IMR-90 (cell line): ENCODE measurements around the gene FCRLB. TPM values are rescaled to one million over a fixed set of nuclear protein-coding genes. Genes with fewer than 3 reads are reported as not detected.

Source experiments
- ATAC-seq: fragments of 200-7000 bp; cut with Tn5 transposase; 2 replicates; pipeline ENCODE4 v1.9.1; 2020; ENCODE audit warnings: low read depth, mild to moderate bottlenecking, moderate library complexity
- BruUV-seq: library from RNA; stranded (reverse); fragments of 400-500 nt; replicated peaks from 2 replicates; lab custom pipeline; 2021; lab: Mats Ljungman, UMichigan
- CTCF ChIA-PET: fragments of 300-600 bp; formaldehyde crosslinking; extraction: SDS; loops from one replicate; lab custom pipeline; 2021; ENCODE audit warnings: antibody characterized with exemption; lab: Yijun Ruan, JAX
- POLR2A ChIA-PET: fragments of 300-600 bp; sonication (Branson Sonifier 250); formaldehyde crosslinking; loops from one replicate; lab custom pipeline; 2022; ENCODE audit warnings: antibody characterized with exemption; ENCODE audit not compliant: unreplicated experiment; lab: Charles Lee
- DNase-seq: peaks from one replicate; pipeline ENCODE4 v3.0.0; 2013
- H2AFZ ChIP-seq: replicated peaks from 2 replicates; pipeline ENCODE3; 2013; ENCODE audit warnings: low read length, mild to moderate bottlenecking; ENCODE audit not compliant: poor library complexity
- H2AK5ac ChIP-seq: 2 replicates; pipeline ENCODE4 v1.6.1; 2013; ENCODE audit warnings: low read depth, low read length, inconsistent platforms
- H2AK9ac ChIP-seq: replicated peaks from 2 replicates; pipeline ENCODE3; 2013; ENCODE audit warnings: mild to moderate bottlenecking, low read depth, low read length, moderate library complexity; ENCODE audit not compliant: poor library complexity
- H2BK120ac ChIP-seq: 2 replicates; pipeline ENCODE4 v1.6.1; 2013; ENCODE audit warnings: low read depth, low read length, inconsistent platforms
- H2BK15ac ChIP-seq: 3 replicates; pipeline ENCODE4 v1.6.1; 2013; ENCODE audit warnings: low read depth, low read length, inconsistent platforms
- H2BK20ac ChIP-seq: 2 replicates; pipeline ENCODE4 v1.6.1; 2013; ENCODE audit warnings: low read depth, mild to moderate bottlenecking, inconsistent platforms, low read length, moderate library complexity
- H2BK5ac ChIP-seq: 2 replicates; pipeline ENCODE4 v1.6.1; 2013; ENCODE audit warnings: mild to moderate bottlenecking, low read depth, low read length, inconsistent platforms; ENCODE audit not compliant: poor library complexity, severe bottlenecking
- H3K14ac ChIP-seq: replicated peaks from 2 replicates; pipeline ENCODE4 v1.6.1; 2013; ENCODE audit warnings: low read depth, low read length, inconsistent platforms
- H3K18ac ChIP-seq: 2 replicates; pipeline ENCODE4 v1.6.1; 2013; ENCODE audit warnings: low read depth, low read length, control low read depth
- H3K23ac ChIP-seq: 2 replicates; pipeline ENCODE4 v1.6.1; 2013; ENCODE audit warnings: low read depth, low read length, inconsistent platforms
- H3K27ac ChIP-seq: 2 replicates; pipeline ENCODE4 v1.5.1; 2013; ENCODE audit warnings: mild to moderate bottlenecking, control low read depth, low read length; ENCODE audit not compliant: insufficient read depth
- H3K27me3 ChIP-seq: 2 replicates; pipeline ENCODE4 v1.6.1; 2013; ENCODE audit warnings: low read length; ENCODE audit not compliant: control insufficient read depth, insufficient read depth
- H3K36me3 ChIP-seq: 2 replicates; pipeline ENCODE4 v1.6.1; 2013; ENCODE audit warnings: low read length, mixed read lengths; ENCODE audit not compliant: control insufficient read depth, insufficient read depth
- H3K4ac ChIP-seq: 2 replicates; pipeline ENCODE4 v1.6.1; 2013; ENCODE audit warnings: low read depth, low read length, inconsistent platforms
- H3K4me1 ChIP-seq: 2 replicates; pipeline ENCODE4 v1.6.1; 2013; ENCODE audit warnings: low read length, mixed read lengths; ENCODE audit not compliant: control insufficient read depth, insufficient read depth
- H3K4me2 ChIP-seq: 2 replicates; pipeline ENCODE4 v1.6.1; 2013; ENCODE audit warnings: low read depth, mild to moderate bottlenecking, control low read depth, low read length, moderate library complexity
- H3K4me3 ChIP-seq: 2 replicates; pipeline ENCODE4 v1.5.1; 2013; ENCODE audit warnings: low read depth, mild to moderate bottlenecking, control low read depth, low read length, moderate library complexity; ENCODE audit not compliant: insufficient read depth
- H3K56ac ChIP-seq: 2 replicates; pipeline ENCODE4 v1.6.1; 2013; ENCODE audit warnings: low read length, inconsistent platforms; ENCODE audit not compliant: insufficient read depth; ENCODE audit errors: extremely low read depth
- H3K79me1 ChIP-seq, 2 experiments: 2 replicates each; pipeline ENCODE4 v1.6.1; 2013; ENCODE audit warnings: low read length in 2 of 2, inconsistent platforms in 1 of 2, low read depth in 1 of 2
- H3K9ac ChIP-seq: 2 replicates; pipeline ENCODE4 v1.6.1; 2013; ENCODE audit warnings: low read depth, low read length, control low read depth
- H3K9me1 ChIP-seq: 2 replicates; pipeline ENCODE4 v1.6.1; 2013; ENCODE audit warnings: low read length, inconsistent platforms; ENCODE audit not compliant: insufficient read depth
- H3K9me3 ChIP-seq: 2 replicates; pipeline ENCODE4 v1.6.1; 2013; ENCODE audit warnings: low read length; ENCODE audit not compliant: control insufficient read depth, insufficient read depth
- H4K20me1 ChIP-seq: 2 replicates; pipeline ENCODE4 v1.6.1; 2013; ENCODE audit warnings: low read length, inconsistent platforms; ENCODE audit not compliant: insufficient read depth
- H4K5ac ChIP-seq: 2 replicates; pipeline ENCODE4 v1.6.1; 2013; ENCODE audit warnings: mild to moderate bottlenecking, low read depth, low read length, control low read depth
- H4K8ac ChIP-seq, 2 experiments: 2 replicates each; pipeline ENCODE4 v1.6.1; 2013; ENCODE audit warnings: low read depth in 2 of 2, low read length in 2 of 2, control low read depth in 1 of 2, inconsistent platforms in 1 of 2
- H4K91ac ChIP-seq: 2 replicates; pipeline ENCODE4 v1.6.1; 2013; ENCODE audit warnings: low read depth, low read length, inconsistent platforms; ENCODE audit not compliant: insufficient read depth
- CTCF ChIP-seq: conservative IDR thresholded peaks from 2 replicates; pipeline ENCODE4 v1.5.1; 2012; ENCODE audit warnings: mild to moderate bottlenecking, low read depth, low read length, improper control_type of control experiment
- RAD21 ChIP-seq: IDR thresholded peaks from 2 replicates; pipeline ENCODE4 v1.6.1; 2012; ENCODE audit warnings: low read length, improper control_type of control experiment
- RCOR1 ChIP-seq: IDR thresholded peaks from 2 replicates; pipeline ENCODE4 v1.6.1; 2012; ENCODE audit warnings: mild to moderate bottlenecking, low read length, improper control_type of control experiment; ENCODE audit not compliant: insufficient replicate concordance
- SMC3 ChIP-seq: fragments of 150-350 bp; IDR thresholded peaks from 2 replicates; pipeline ENCODE4 v1.6.1; 2016; ENCODE audit warnings: low read depth, mild to moderate bottlenecking, antibody characterized with exemption, low read length, moderate library complexity
- USF2 ChIP-seq: fragments of 150-350 bp; IDR thresholded peaks from 2 replicates; pipeline ENCODE4 v1.6.1; 2017; ENCODE audit warnings: mild to moderate bottlenecking, antibody characterized with exemption, low read length, low read depth
- WGBS, 2 experiments: methylation state at CpG; one replicate each; pipeline versions ENCODE4 v1.1.5 to v1.1.7; 2013; ENCODE audit warnings: missing lambda C conversion rate in 2 of 2; ENCODE audit not compliant: insufficient read length in 1 of 2; ENCODE audit errors: extremely low coverage in 2 of 2; 5-methylcytosine and 5-hydroxymethylcytosine counted together
- dilution Hi-C: fragments of 300-500 bp; cut with HindIII; formaldehyde crosslinking; loops from one replicate; pipeline ENCODE4 v1.14.3; 2018; ENCODE audit warnings: low sequenced_read_pairs; ENCODE audit not compliant: unreplicated experiment
- in situ Hi-C: fragments of 300-500 bp; cut with MboI; formaldehyde crosslinking; loops from 3 replicates; pipeline ENCODE4 v1.14.3; 2019; ENCODE audit warnings: low sequenced_read_pairs, inconsistent platforms, mixed read lengths
- intact Hi-C: fragments of 100-400 bp; cut with micrococcal nuclease; formaldehyde crosslinking; loops from 2 replicates; pipeline ENCODE4 v1.10.0; 2022
- polyA plus RNA-seq, 3 experiments: library from polyadenylated mRNA; depleted of rRNA; stranded (reverse); fragments of >200 nt; gene quantifications; 2 replicates each; pipeline ENCODE4 v1.2.3, GENCODE V29; 2012; ENCODE audit warnings: low replicate concordance in 1 of 3
- total RNA-seq: library from RNA; depleted of rRNA; stranded (reverse); fragments of >200 nt; gene quantifications from 2 replicates; pipeline ENCODE4 v1.2.3, GENCODE V29; 2012

The FCRLB gene
- total and polyA plus RNA-seq, 2 of the 4 experiments (the other 2 are of a cell fraction), result 0.90 to 2.2 TPM

GRCh38 chr1:161749509-161750407, 28.4 kb downstream of the FCRLB start, which contains the start of gene DUSP12 (continued):
- TF ChIP-seq CTCF, result 0 out of 2 replicates have a peak, but pooled peaks have one; percentile 32

GRCh38 chr1:161763522-161764098, 42.3 kb downstream of the FCRLB start:
- H3K18ac ChIP-seq, result no peak overlapping the region
- WGBS, 2 experiments, result no CpG with 5 or more reads among the region's 7 CpGs
- ATAC-seq (no peak), DNase-seq (no peak)
- H4K91ac ChIP-seq, result no peak overlapping the region
- TF ChIP-seq SMC3, result 0 out of 2 replicates have a peak, but pooled peaks have one; percentile 12
- TF ChIP-seq RAD21, result peak; percentile 7; the same call in 1 of the 2 replicates
- peak; percentile 37 for TF ChIP-seq CTCF
- TF ChIP-seq RCOR1, result no peak
- no peak for TF ChIP-seq USF2
- no peak overlapping the region for H4K5ac ChIP-seq
- no peak overlapping the region for H2AFZ ChIP-seq
- no peak overlapping the region for H2BK120ac ChIP-seq
- ChIA-PET CTCF (no interaction called here), POLR2A (no interaction called here)
- intact Hi-C loops (loop anchor here (10.0 kb wide), 1 partner anchor 761 kb away; no protein-coding TSS in a partner anchor), dilution Hi-C loops (no loop called here), in situ Hi-C loops (no loop called here)
- BruUV-seq, result no TSS peak
- no peaks in the 10 kb centered on the region for H3K27me3 ChIP-seq
- H2BK5ac ChIP-seq, result no peak overlapping the region
- H3K23ac ChIP-seq, result no peak overlapping the region
- H4K20me1 ChIP-seq, result no peaks in the 10 kb centered on the region
- H2BK20ac ChIP-seq, result no peak overlapping the region
- H4K8ac ChIP-seq, result no peak overlapping the region
- no peak overlapping the region for H3K14ac ChIP-seq
- H2AK9ac ChIP-seq, result no peak overlapping the region
- H3K4me3 ChIP-seq, result no peak overlapping the region
- no peaks in the 10 kb centered on the region for H3K36me3 ChIP-seq
- no peak overlapping the region for H2BK15ac ChIP-seq
- no peak overlapping the region for H3K27ac ChIP-seq
- H3K9me3 ChIP-seq, result no peaks in the 10 kb centered on the region
- H3K4me2 ChIP-seq, result no peak overlapping the region
- no peak overlapping the region for H3K9ac ChIP-seq
- H2AK5ac ChIP-seq, result no peak overlapping the region
- no peak overlapping the region for H3K56ac ChIP-seq
- peaks cover 2% of the 10 kb centered on the region; the same call in 1 of the 2 replicates for H3K9me1 ChIP-seq
- H3K4me1 ChIP-seq, result no peaks in the 10 kb centered on the region
- H3K4ac ChIP-seq, result no peak overlapping the region
- H3K79me1 ChIP-seq, result peaks cover 3 to 20% of the 10 kb centered on the region in 2 experiments; a peak in 2 of 4 replicates
